ENCODE data around the gene TOLLIP.

DNA sequence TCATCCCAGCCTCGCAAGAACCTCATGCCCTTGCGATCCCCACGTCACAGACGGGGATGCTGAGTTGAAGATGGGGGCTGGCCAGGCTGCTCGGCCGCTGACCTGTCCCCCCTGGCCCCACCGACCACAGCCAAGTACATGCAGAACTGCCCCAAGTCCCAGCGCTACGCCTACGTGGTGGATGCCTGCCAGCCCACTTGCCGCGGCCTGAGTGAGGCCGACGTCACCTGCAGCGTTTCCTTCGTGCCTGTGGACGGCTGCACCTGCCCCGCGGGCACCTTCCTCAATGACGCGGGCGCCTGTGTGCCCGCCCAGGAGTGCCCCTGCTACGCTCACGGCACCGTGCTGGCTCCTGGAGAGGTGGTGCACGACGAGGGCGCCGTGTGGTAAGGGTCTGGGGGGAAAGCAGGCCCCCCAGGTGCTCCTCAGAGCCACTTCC lies 76.5 kb downstream of the TOLLIP start:
- TF ChIP-seq, protein P1, sequence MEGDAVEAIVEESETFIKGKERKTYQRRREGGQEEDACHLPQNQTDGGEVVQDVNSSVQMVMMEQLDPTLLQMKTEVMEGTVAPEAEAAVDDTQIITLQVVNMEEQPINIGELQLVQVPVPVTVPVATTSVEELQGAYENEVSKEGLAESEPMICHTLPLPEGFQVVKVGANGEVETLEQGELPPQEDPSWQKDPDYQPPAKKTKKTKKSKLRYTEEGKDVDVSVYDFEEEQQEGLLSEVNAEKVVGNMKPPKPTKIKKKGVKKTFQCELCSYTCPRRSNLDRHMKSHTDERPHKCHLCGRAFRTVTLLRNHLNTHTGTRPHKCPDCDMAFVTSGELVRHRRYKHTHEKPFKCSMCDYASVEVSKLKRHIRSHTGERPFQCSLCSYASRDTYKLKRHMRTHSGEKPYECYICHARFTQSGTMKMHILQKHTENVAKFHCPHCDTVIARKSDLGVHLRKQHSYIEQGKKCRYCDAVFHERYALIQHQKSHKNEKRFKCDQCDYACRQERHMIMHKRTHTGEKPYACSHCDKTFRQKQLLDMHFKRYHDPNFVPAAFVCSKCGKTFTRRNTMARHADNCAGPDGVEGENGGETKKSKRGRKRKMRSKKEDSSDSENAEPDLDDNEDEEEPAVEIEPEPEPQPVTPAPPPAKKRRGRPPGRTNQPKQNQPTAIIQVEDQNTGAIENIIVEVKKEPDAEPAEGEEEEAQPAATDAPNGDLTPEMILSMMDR (IDR thresholded peaks at IDR 0.05) = no peak
- TF ChIP-seq POLR2A (IDR thresholded peaks at IDR 0.05) = no peak

All from body of pancreas (tissue), 4 donors.